ACC112 (cell line): ENCODE results near the gene GPX6.
A peak's percentile ranks its signal among the peaks of the same experiment; 100 is the strongest.

ENCODE experiments used
- H2AFZ ChIP-seq: fragments of 200-600 bp; sonication (generic); one replicate; pipeline ENCODE4 v1.6.0; 2017; ENCODE audit warnings: antibody characterized with exemption, low read length; ENCODE audit not compliant: unreplicated experiment
- H3K27ac ChIP-seq: fragments of 200-600 bp; sonication (generic); 2 replicates; pipeline ENCODE4 v1.5.1; 2014; ENCODE audit warnings: low read depth, mild to moderate bottlenecking, antibody characterized with exemption, low read length, moderate library complexity
- H3K27me3 ChIP-seq: fragments of 200-600 bp; sonication (generic); 2 replicates; pipeline ENCODE4 v1.6.1; 2014; ENCODE audit warnings: mild to moderate bottlenecking, antibody characterized with exemption, low read length, moderate library complexity, mixed read lengths; ENCODE audit not compliant: insufficient read depth
- H3K36me3 ChIP-seq: fragments of 200-600 bp; sonication (generic); 2 replicates; pipeline ENCODE4 v1.6.1; 2016; ENCODE audit warnings: mild to moderate bottlenecking, antibody characterized with exemption, low read length, moderate library complexity, mixed read lengths; ENCODE audit not compliant: insufficient read depth
- H3K4me1 ChIP-seq: fragments of 200-600 bp; sonication (generic); one replicate; pipeline ENCODE4 v1.6.1; 2016; ENCODE audit warnings: low read length, mixed read lengths; ENCODE audit not compliant: insufficient read depth, unreplicated experiment, control insufficient read depth
- H3K4me3 ChIP-seq: fragments of 200-600 bp; sonication (generic); 2 replicates; pipeline ENCODE4 v1.5.1; 2014; ENCODE audit warnings: mild to moderate bottlenecking, low read depth, low read length
- H3K79me2 ChIP-seq: fragments of 200-600 bp; sonication (generic); one replicate; pipeline ENCODE4 v1.6.0; 2016; ENCODE audit warnings: low read length; ENCODE audit not compliant: control insufficient read depth, unreplicated experiment, insufficient read depth

GPX6 gene

DNA sequence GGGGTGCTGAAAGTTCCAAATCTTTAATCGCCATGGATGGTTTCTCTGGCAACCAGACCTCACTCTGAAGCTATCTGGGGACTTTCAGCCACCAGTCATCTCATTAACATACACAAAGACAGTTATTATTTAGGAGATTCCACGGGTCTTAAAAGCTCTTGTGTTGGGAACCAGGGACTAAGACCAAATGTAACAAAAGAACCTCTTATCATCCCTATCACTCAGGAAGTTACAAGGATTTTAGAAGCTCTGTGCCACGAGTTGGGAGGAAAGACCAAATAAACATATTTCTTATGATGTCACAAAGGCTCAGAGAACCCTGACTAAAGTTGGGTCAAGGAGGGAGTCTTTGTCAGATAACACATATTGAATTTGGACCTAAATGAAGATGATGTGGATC lies 17.7 kb downstream of the GPX6 start:
- Histone ChIP-seq H3K4me3 (no peak overlapping the region), H3K27ac (no peak overlapping the region), H2AFZ (no peak overlapping the region)

GRCh38 chr6:28497306-28497705 lies 18.3 kb downstream of the GPX6 start:
- no peaks in the 10 kb centered on the region for H3K36me3 ChIP-seq
- H3K27me3 ChIP-seq: peaks cover 32% of the 10 kb centered on the region
- H2AFZ ChIP-seq: no peak overlapping the region
- no peak overlapping the region for H3K27ac ChIP-seq
- H3K4me1 ChIP-seq: no peaks in the 10 kb centered on the region
- no peak overlapping the region for H3K4me3 ChIP-seq
- H3K79me2 ChIP-seq: no peaks in the 10 kb centered on the region

More for the DNA sequence above, 17.7 kb downstream of the GPX6 start:
- Histone ChIP-seq H3K79me2 (no peaks in the 10 kb centered on the region), H3K36me3 (no peaks in the 10 kb centered on the region), H3K27me3 (peaks cover 32% of the 10 kb centered on the region), H3K4me1 (no peaks in the 10 kb centered on the region)

GRCh38 chr6:28496099-28496779 lies 19.4 kb downstream of the GPX6 start:
- H3K79me2 ChIP-seq: no peaks in the 10 kb centered on the region
- no peaks in the 10 kb centered on the region for H3K36me3 ChIP-seq
- H3K27ac ChIP-seq: no peak overlapping the region
- H2AFZ ChIP-seq: no peak overlapping the region
- H3K27me3 ChIP-seq: peaks cover 32% of the 10 kb centered on the region
- no peak overlapping the region for H3K4me3 ChIP-seq
- no peaks in the 10 kb centered on the region for H3K4me1 ChIP-seq

DNA sequence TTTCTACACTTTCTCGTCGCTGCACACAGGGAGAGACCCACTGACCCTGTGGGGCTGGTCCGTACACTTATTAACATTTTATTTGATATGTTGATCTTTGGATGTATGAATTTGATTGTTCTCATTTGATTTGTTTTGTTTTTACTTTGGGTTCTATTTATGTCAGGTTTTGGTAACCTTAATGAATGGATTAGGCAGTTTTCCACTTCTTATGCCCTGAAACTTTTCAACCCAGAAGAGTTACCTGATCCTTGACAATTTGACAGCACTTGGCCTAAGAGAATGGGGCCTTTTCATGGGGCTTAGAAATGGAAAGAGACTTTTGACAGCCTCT lies 23.6 kb downstream of the GPX6 start:
- Histone ChIP-seq H3K27ac (no peak overlapping the region), H3K27me3 (no peaks in the 10 kb centered on the region), H3K4me1 (peaks cover 3% of the 10 kb centered on the region), H3K36me3 (no peaks in the 10 kb centered on the region), H2AFZ (no peak overlapping the region), H3K79me2 (no peaks in the 10 kb centered on the region), H3K4me3 (no peak overlapping the region)

DNA sequence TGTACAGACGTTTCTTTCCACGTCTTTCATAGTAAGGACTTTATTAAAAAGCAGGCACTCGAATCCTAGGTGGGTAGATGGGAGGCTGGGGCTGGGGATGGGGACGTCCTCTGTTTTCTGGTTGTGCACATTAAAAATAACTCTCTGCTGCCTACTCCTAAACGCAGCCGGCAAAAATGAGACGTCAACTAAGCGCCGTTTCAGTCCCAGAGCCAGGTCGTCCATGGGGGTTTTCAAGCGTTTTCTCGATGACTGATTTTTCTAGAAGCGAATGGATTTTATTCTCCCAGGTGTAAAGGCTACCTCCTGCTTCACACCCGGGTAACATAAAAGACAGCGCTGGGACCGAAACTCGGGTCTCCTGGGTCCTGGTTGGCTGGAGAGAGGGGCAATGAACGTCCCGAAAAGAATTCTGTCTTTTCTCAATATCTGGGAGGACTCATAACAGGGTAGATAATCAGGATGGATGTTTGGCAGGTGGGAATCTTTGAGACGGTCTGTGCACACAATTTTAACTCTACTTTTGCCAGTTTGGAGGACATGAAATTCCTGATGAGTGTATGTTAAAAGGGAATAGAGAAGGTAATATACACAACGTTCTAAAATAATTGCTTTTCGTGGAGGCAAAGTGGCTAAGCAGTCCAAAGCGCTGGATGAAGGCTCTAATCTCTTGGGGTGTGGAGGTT lies 25.2 kb downstream of the GPX6 start:
- peaks cover 3% of the 10 kb centered on the region for H3K4me1 ChIP-seq
- H3K4me3 ChIP-seq: peak overlapping the region; percentile 94
- no peaks in the 10 kb centered on the region for H3K79me2 ChIP-seq
- peaks cover 9% of the 10 kb centered on the region; the same call in 1 of the 2 replicates for H3K27me3 ChIP-seq
- H3K36me3 ChIP-seq: no peaks in the 10 kb centered on the region
- H3K27ac ChIP-seq: peak overlapping the region; percentile 61
- H2AFZ ChIP-seq: peak overlapping the region; percentile 98

- Histone ChIP-seq H2AFZ (peak overlapping the region; percentile 98), H3K27me3 (peaks cover 12% of the 10 kb centered on the region; the same call in 1 of the 2 replicates), H3K79me2 (no peaks in the 10 kb centered on the region), H3K4me3 (peak overlapping the region; percentile 94), H3K36me3 (no peaks in the 10 kb centered on the region), H3K27ac (peak overlapping the region; percentile 61), H3K4me1 (peaks cover 3% of the 10 kb centered on the region)
These were observed 26.0 kb downstream of the GPX6 start for GRCh38 chr6:28489366-28490204.

- Histone ChIP-seq H3K27ac (peak overlapping the region; percentile 61), H3K36me3 (no peaks in the 10 kb centered on the region), H3K27me3 (peaks cover 15% of the 10 kb centered on the region), H3K79me2 (no peaks in the 10 kb centered on the region), H3K4me1 (peaks cover 3% of the 10 kb centered on the region), H3K4me3 (peak overlapping the region; percentile 94), H2AFZ (peak overlapping the region; percentile 83)
These were observed 26.7 kb downstream of the GPX6 start for GRCh38 chr6:28488916-28489365.

GRCh38 chr6:28486988-28487742 lies 28.4 kb downstream of the GPX6 start:
- H3K36me3 ChIP-seq: no peaks in the 10 kb centered on the region
- H3K4me1 ChIP-seq: peaks cover 3% of the 10 kb centered on the region
- peaks cover 32% of the 10 kb centered on the region for H3K27me3 ChIP-seq
- H2AFZ ChIP-seq: no peak overlapping the region
- no peak overlapping the region for H3K27ac ChIP-seq
- no peak overlapping the region for H3K4me3 ChIP-seq
- H3K79me2 ChIP-seq: no peaks in the 10 kb centered on the region

GRCh38 chr6:28486533-28486932 lies 29.1 kb downstream of the GPX6 start:
- H3K27ac ChIP-seq: no peak overlapping the region
- H3K79me2 ChIP-seq: no peaks in the 10 kb centered on the region
- H3K36me3 ChIP-seq: no peaks in the 10 kb centered on the region
- H3K27me3 ChIP-seq: peaks cover 39% of the 10 kb centered on the region
- no peak overlapping the region for H2AFZ ChIP-seq
- H3K4me3 ChIP-seq: no peak overlapping the region
- H3K4me1 ChIP-seq: peaks cover 3% of the 10 kb centered on the region

- Histone ChIP-seq H3K36me3 (no peaks in the 10 kb centered on the region), H3K4me3 (no peak overlapping the region), H3K27ac (no peak overlapping the region), H2AFZ (no peak overlapping the region), H3K79me2 (no peaks in the 10 kb centered on the region), H3K4me1 (peaks cover under 1% of the 10 kb centered on the region), H3K27me3 (peaks cover 49% of the 10 kb centered on the region)
These were observed 30.1 kb downstream of the GPX6 start for GRCh38 chr6:28485482-28485881.
